MM.1S (cell line): Measurements from ENCODE around the gene TWF1.

ENCODE experiments used
- DNase-seq: peaks from one replicate; pipeline ENCODE4 v3.0.0-alpha.2; 2015
- H2AFZ ChIP-seq: fragments of 300-600 bp; sonication (generic); 2 replicates; pipeline ENCODE4 v1.6.0; 2016; ENCODE audit warnings: antibody characterized with exemption, low read length
- H3F3A ChIP-seq: fragments of 300-600 bp; sonication (generic); 2 replicates; pipeline ENCODE4 v1.6.1; 2016; ENCODE audit warnings: mild to moderate bottlenecking, antibody characterized with exemption, low read length, moderate library complexity, mixed read lengths; ENCODE audit not compliant: insufficient read depth
- H3K27ac ChIP-seq: fragments of 300-600 bp; sonication (generic); 2 replicates; pipeline ENCODE4 v1.5.1; 2016; ENCODE audit warnings: mild to moderate bottlenecking, low read length
- H3K27me3 ChIP-seq: fragments of 300-600 bp; sonication (generic); replicated peaks from 2 replicates; pipeline ENCODE4 v1.6.0; 2016; ENCODE audit warnings: low read length; ENCODE audit not compliant: insufficient read depth
- H3K36me3 ChIP-seq: fragments of 300-600 bp; sonication (generic); replicated peaks from 2 replicates; pipeline ENCODE4 v1.6.1; 2016; ENCODE audit warnings: mild to moderate bottlenecking, low read length, mixed read lengths; ENCODE audit not compliant: insufficient read depth
- H3K4me1 ChIP-seq: fragments of 300-600 bp; sonication (generic); 2 replicates; pipeline ENCODE4 v1.6.1; 2016; ENCODE audit warnings: low read length, mixed read lengths
- H3K4me2 ChIP-seq: fragments of 300-600 bp; sonication (generic); 2 replicates; pipeline ENCODE4 v1.6.0; 2016; ENCODE audit warnings: low read depth, low read length
- H3K4me3 ChIP-seq: fragments of 300-600 bp; sonication (generic); 2 replicates; pipeline ENCODE4 v1.5.1; 2016; ENCODE audit warnings: low read length, mixed read lengths
- H3K79me2 ChIP-seq: fragments of 300-600 bp; sonication (generic); 2 replicates; pipeline ENCODE4 v1.6.1; 2016; ENCODE audit warnings: mixed run types, low read length, mixed read lengths
- H3K9ac ChIP-seq: fragments of 300-600 bp; sonication (generic); 2 replicates; pipeline ENCODE4 v1.6.1; 2016; ENCODE audit warnings: low read length, mixed read lengths
- H3K9me2 ChIP-seq: fragments of 300-600 bp; sonication (generic); replicated peaks from 2 replicates; pipeline ENCODE4 v1.6.1; 2016; ENCODE audit warnings: mild to moderate bottlenecking, low read length, mixed read lengths; ENCODE audit not compliant: insufficient read depth
- H3K9me3 ChIP-seq: fragments of 300-600 bp; sonication (generic); replicated peaks from 2 replicates; pipeline ENCODE4 v1.6.1; 2016; ENCODE audit warnings: mild to moderate bottlenecking, low read length, mixed read lengths; ENCODE audit not compliant: insufficient read depth
- H4K20me1 ChIP-seq: fragments of 300-600 bp; sonication (generic); 2 replicates; pipeline ENCODE4 v1.6.1; 2016; ENCODE audit warnings: mild to moderate bottlenecking, low read length, moderate library complexity, mixed read lengths; ENCODE audit not compliant: insufficient read depth
- EZH2 ChIP-seq: fragments of 300-600 bp; sonication (generic); optimal IDR thresholded peaks from 2 replicates; pipeline ENCODE3; 2017; ENCODE audit warnings: low read depth, mild to moderate bottlenecking, antibody characterized with exemption, low read length, mixed read lengths
- EZH2phosphoT487 ChIP-seq: fragments of 300-600 bp; sonication (generic); IDR thresholded peaks from 2 replicates; pipeline ENCODE4 v1.6.1; 2018; ENCODE audit warnings: antibody characterized with exemption, low read length
- TF ChIP-seq, protein P1 (sequence below): fragments of 300-600 bp; sonication (generic); IDR thresholded peaks from 2 replicates; pipeline ENCODE4 v1.5.1; 2016; ENCODE audit warnings: antibody characterized with exemption, low read length, mixed read lengths

Gene TWF1

DNA sequence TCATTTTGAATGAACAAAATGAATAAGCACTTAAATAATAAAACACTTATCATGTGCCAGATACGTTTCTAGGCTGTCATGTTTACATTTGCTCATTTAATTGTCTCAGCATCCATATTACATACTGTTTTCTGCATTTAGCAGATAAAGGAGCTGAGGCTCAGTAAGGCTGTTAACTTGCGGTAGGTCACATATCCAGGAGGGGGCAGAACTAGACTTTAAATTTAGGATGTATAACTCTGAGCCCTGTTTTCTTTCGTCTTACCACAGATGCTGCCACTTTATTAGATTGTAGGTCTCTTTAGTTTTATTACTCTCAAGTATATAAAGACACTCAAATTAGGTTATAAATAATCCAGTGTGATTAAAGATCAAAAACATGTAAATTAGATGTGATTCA lies 29.6 kb downstream of the TWF1 start:
- DNase-seq: peak; percentile 24
- no peak for TF ChIP-seq EZH2
- TF ChIP-seq, protein P1, sequence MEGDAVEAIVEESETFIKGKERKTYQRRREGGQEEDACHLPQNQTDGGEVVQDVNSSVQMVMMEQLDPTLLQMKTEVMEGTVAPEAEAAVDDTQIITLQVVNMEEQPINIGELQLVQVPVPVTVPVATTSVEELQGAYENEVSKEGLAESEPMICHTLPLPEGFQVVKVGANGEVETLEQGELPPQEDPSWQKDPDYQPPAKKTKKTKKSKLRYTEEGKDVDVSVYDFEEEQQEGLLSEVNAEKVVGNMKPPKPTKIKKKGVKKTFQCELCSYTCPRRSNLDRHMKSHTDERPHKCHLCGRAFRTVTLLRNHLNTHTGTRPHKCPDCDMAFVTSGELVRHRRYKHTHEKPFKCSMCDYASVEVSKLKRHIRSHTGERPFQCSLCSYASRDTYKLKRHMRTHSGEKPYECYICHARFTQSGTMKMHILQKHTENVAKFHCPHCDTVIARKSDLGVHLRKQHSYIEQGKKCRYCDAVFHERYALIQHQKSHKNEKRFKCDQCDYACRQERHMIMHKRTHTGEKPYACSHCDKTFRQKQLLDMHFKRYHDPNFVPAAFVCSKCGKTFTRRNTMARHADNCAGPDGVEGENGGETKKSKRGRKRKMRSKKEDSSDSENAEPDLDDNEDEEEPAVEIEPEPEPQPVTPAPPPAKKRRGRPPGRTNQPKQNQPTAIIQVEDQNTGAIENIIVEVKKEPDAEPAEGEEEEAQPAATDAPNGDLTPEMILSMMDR: peak; percentile 31

GRCh38 chr12:43766291-43766690 lies 39.8 kb downstream of the TWF1 start:
- no peak for DNase-seq
- Histone ChIP-seq H3K36me3 (no peaks in the 10 kb centered on the region), H3F3A (peaks cover 11% of the 10 kb centered on the region; the same call in 1 of the 2 replicates), H2AFZ (no peak overlapping the region), H3K79me2 (peaks cover 6% of the 10 kb centered on the region), H3K27ac (no peak overlapping the region), H3K4me1 (peaks cover 18% of the 10 kb centered on the region), H4K20me1 (no peaks in the 10 kb centered on the region), H3K27me3 (no peaks in the 10 kb centered on the region), H3K4me3 (no peak overlapping the region), H3K9ac (no peak overlapping the region), H3K4me2 (no peak overlapping the region), H3K9me2 (no peaks in the 10 kb centered on the region), H3K9me3 (no peaks in the 10 kb centered on the region)
- TF ChIP-seq EZH2phosphoT487 (no peak), EZH2 (no peak)
- TF ChIP-seq, protein P1: no peak

More for the DNA sequence above, 29.6 kb downstream of the TWF1 start:
- no peaks in the 10 kb centered on the region for H3K9me3 ChIP-seq
- H3K36me3 ChIP-seq: peaks cover 5% of the 10 kb centered on the region; the same call in 1 of the 2 replicates
- H3K4me3 ChIP-seq: no peak overlapping the region
- H3K4me1 ChIP-seq: no peaks in the 10 kb centered on the region
- H3K79me2 ChIP-seq: no peaks in the 10 kb centered on the region
- H3K4me2 ChIP-seq: no peak overlapping the region
- H3K27me3 ChIP-seq: no peaks in the 10 kb centered on the region
- H3K9me2 ChIP-seq: no peaks in the 10 kb centered on the region
- no peak overlapping the region for H3K9ac ChIP-seq
- no peak overlapping the region for H2AFZ ChIP-seq
- H3K27ac ChIP-seq: no peak overlapping the region
- H3F3A ChIP-seq: no peaks in the 10 kb centered on the region
- no peaks in the 10 kb centered on the region for H4K20me1 ChIP-seq

GRCh38 chr12:43764528-43764927 lies 41.6 kb downstream of the TWF1 start:
- Histone ChIP-seq H4K20me1 (no peaks in the 10 kb centered on the region), H3K36me3 (no peaks in the 10 kb centered on the region), H3K9me3 (no peaks in the 10 kb centered on the region), H3K4me1 (peaks cover 27% of the 10 kb centered on the region), H3K4me2 (no peak overlapping the region), H2AFZ (no peak overlapping the region), H3K9ac (no peak overlapping the region), H3K4me3 (no peak overlapping the region), H3K9me2 (no peaks in the 10 kb centered on the region), H3F3A (peaks cover 26% of the 10 kb centered on the region; the same call in 1 of the 2 replicates), H3K27ac (no peak overlapping the region), H3K79me2 (peaks cover 23% of the 10 kb centered on the region), H3K27me3 (no peaks in the 10 kb centered on the region)
- DNase-seq: no peak
- TF ChIP-seq, protein P1: no peak
- TF ChIP-seq EZH2phosphoT487 (no peak), EZH2 (no peak)
